HFF-Myc (cell line): ENCODE data around the gene LDLRAD4.

Experiments
- DNase-seq: peaks from one replicate; pipeline ENCODE4 v3.0.0-alpha.2; 2011; ENCODE audit warnings: low read depth; ENCODE audit errors: extremely low read depth
- H3K4me3 ChIP-seq: replicated peaks from 2 replicates; pipeline ENCODE4 v1.5.1; 2011; ENCODE audit warnings: low read depth, mild to moderate bottlenecking, control low read depth, low read length
- TF ChIP-seq, protein P1 (sequence below): IDR thresholded peaks from 2 replicates; pipeline ENCODE4 v1.5.1; 2012; ENCODE audit warnings: mild to moderate bottlenecking, low read depth, low read length, control low read depth; ENCODE audit errors: missing control alignments

Gene LDLRAD4

GRCh38 chr18:13223311-13224143 lies 5.0 kb downstream of the LDLRAD4 start:
- DNase-seq, result no peak
- TF ChIP-seq, protein P1, sequence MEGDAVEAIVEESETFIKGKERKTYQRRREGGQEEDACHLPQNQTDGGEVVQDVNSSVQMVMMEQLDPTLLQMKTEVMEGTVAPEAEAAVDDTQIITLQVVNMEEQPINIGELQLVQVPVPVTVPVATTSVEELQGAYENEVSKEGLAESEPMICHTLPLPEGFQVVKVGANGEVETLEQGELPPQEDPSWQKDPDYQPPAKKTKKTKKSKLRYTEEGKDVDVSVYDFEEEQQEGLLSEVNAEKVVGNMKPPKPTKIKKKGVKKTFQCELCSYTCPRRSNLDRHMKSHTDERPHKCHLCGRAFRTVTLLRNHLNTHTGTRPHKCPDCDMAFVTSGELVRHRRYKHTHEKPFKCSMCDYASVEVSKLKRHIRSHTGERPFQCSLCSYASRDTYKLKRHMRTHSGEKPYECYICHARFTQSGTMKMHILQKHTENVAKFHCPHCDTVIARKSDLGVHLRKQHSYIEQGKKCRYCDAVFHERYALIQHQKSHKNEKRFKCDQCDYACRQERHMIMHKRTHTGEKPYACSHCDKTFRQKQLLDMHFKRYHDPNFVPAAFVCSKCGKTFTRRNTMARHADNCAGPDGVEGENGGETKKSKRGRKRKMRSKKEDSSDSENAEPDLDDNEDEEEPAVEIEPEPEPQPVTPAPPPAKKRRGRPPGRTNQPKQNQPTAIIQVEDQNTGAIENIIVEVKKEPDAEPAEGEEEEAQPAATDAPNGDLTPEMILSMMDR, result no peak

DNA sequence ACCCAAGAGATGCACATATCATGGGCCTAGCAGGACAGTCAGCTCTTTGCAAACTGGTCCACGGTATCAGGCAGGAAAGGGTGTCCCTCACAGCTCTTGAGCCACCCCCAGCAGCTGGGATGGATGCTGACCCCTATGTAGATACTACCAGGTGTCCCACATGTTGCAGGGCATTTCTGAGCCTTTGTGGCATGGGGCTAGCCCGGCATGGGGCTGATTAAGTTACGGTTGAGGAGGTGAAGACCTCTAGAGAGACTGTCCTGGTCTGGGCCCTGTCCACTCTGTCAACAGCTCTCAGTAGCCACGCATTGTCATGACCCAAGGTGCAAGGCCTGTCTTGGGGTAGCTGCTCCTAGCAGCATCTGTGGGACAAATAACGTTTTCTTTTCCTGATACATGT lies 6.7 kb downstream of the LDLRAD4 start:
- no peak for DNase-seq
- H3K4me3 ChIP-seq, result no peak overlapping the region
- TF ChIP-seq, protein P1, result no peak

More at GRCh38 chr18:13223311-13224143, 5.0 kb downstream of the LDLRAD4 start:
- H3K4me3 ChIP-seq, result no peak overlapping the region

- TF ChIP-seq, protein P1, result no peak
- DNase-seq, result no peak
- H3K4me3 ChIP-seq, result no peak overlapping the region
These were observed 8.1 kb downstream of the LDLRAD4 start for GRCh38 chr18:13226533-13227144.

- no peak for DNase-seq
- TF ChIP-seq, protein P1, result no peak
- no peak overlapping the region for H3K4me3 ChIP-seq
These were observed 9.3 kb downstream of the LDLRAD4 start for GRCh38 chr18:13227910-13228309.

GRCh38 chr18:13229001-13229671 lies 10.6 kb downstream of the LDLRAD4 start:
- DNase-seq, result no peak
- TF ChIP-seq, protein P1, result no peak
- H3K4me3 ChIP-seq, result no peak overlapping the region

- no peak overlapping the region for H3K4me3 ChIP-seq
- TF ChIP-seq, protein P1, result no peak
- DNase-seq, result no peak
These were observed 12.6 kb downstream of the LDLRAD4 start for GRCh38 chr18:13231151-13231550.
